Measurements from ENCODE around the gene PLEKHG3. TPM values are rescaled to one million over a fixed set of nuclear protein-coding genes. Genes with fewer than 3 reads are reported as not detected.
A peak's percentile ranks its signal among the peaks of the same experiment; 100 is the strongest.

PLEKHG3 gene
- total and polyA plus RNA-seq, 10 of the 15 experiments (the other 5 are each of a cell fraction or from before 2014, with no cell fraction given), result 0.03 to 0.73 (median 0.07) TPM; not detected in 5

GRCh38 chr14:64676410-64677008 lies 27.7 kb upstream of the PLEKHG3 start (continued):
- TF ChIP-seq, protein P1, sequence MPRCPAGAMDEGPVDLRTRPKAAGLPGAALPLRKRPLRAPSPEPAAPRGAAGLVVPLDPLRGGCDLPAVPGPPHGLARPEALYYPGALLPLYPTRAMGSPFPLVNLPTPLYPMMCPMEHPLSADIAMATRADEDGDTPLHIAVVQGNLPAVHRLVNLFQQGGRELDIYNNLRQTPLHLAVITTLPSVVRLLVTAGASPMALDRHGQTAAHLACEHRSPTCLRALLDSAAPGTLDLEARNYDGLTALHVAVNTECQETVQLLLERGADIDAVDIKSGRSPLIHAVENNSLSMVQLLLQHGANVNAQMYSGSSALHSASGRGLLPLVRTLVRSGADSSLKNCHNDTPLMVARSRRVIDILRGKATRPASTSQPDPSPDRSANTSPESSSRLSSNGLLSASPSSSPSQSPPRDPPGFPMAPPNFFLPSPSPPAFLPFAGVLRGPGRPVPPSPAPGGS (IDR thresholded peaks at IDR 0.05; ENCODE audit: borderline replicate concordance, insufficient read depth, low read depth, low read length, poor library complexity, severe bottlenecking), result no peak
- TF ChIP-seq IKZF1 (conservative IDR thresholded peaks at IDR 0.05) (peak; percentile 71), CREB1 (IDR thresholded peaks at IDR 0.05; ENCODE audit: low read depth) (no peak), E2F8 (IDR thresholded peaks at IDR 0.05; ENCODE audit: low read depth, partially characterized antibody) (no peak), JUNB (IDR thresholded peaks at IDR 0.05) (peak; percentile 52), RCOR1 (conservative IDR thresholded peaks at IDR 0.05; ENCODE audit: low read depth, low read length) (0 out of 2 replicates have a peak, but pooled peaks have one; percentile 41), SREBF2 (IDR thresholded peaks at IDR 0.05; ENCODE audit: low read length) (no peak), BHLHE40 (IDR thresholded peaks at IDR 0.05; ENCODE audit: borderline replicate concordance in 1 of 2, low read depth in 2 of 2, low read length in 1 of 2) (no peak), NR2F1 (conservative IDR thresholded peaks at IDR 0.05) (peak; percentile 51), IKZF2 (IDR thresholded peaks at IDR 0.05) (peak; percentile 86), ATF7 (IDR thresholded peaks at IDR 0.05; ENCODE audit: low read depth) (peak; percentile 62)
- TF ChIP-seq, protein P2, sequence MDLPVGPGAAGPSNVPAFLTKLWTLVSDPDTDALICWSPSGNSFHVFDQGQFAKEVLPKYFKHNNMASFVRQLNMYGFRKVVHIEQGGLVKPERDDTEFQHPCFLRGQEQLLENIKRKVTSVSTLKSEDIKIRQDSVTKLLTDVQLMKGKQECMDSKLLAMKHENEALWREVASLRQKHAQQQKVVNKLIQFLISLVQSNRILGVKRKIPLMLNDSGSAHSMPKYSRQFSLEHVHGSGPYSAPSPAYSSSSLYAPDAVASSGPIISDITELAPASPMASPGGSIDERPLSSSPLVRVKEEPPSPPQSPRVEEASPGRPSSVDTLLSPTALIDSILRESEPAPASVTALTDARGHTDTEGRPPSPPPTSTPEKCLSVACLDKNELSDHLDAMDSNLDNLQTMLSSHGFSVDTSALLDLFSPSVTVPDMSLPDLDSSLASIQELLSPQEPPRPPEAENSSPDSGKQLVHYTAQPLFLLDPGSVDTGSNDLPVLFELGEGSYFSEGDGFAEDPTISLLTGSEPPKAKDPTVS (IDR thresholded peaks at IDR 0.05; ENCODE audit: low read depth, low read length), result 0 out of 2 replicates have a peak, but pooled peaks have one; percentile 61
- TF ChIP-seq, protein P3, sequence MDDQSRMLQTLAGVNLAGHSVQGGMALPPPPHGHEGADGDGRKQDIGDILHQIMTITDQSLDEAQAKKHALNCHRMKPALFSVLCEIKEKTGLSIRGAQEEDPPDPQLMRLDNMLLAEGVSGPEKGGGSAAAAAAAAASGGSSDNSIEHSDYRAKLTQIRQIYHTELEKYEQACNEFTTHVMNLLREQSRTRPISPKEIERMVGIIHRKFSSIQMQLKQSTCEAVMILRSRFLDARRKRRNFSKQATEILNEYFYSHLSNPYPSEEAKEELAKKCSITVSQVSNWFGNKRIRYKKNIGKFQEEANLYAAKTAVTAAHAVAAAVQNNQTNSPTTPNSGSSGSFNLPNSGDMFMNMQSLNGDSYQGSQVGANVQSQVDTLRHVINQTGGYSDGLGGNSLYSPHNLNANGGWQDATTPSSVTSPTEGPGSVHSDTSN (IDR thresholded peaks at IDR 0.05; ENCODE audit: insufficient replicate concordance, low read depth, low read length), result no peak
